Mesendoderm (in vitro differentiated cells): ENCODE results near the gene CGB7.
"Not testable (repeated sequence)": the region's sequence is repeated elsewhere in the genome, so short reads cannot be mapped to it uniquely, and the experiment has no call there.

ENCODE experiments used
- DNase-seq: peaks from one replicate; pipeline ENCODE4 v3.0.0; 2013
- H2AK5ac ChIP-seq: 2 replicates; pipeline ENCODE4 v1.6.1; 2013; ENCODE audit warnings: low read length, inconsistent platforms
- H2BK120ac ChIP-seq: 2 replicates; pipeline ENCODE4 v1.6.1; 2013; ENCODE audit warnings: low read depth, mild to moderate bottlenecking, low read length, moderate library complexity, mixed read lengths
- H2BK15ac ChIP-seq: replicated peaks from 2 replicates; pipeline ENCODE4 v1.6.1; 2013; ENCODE audit warnings: low read depth, mild to moderate bottlenecking, moderate library complexity
- H2BK5ac ChIP-seq: 2 replicates; pipeline ENCODE4 v1.6.1; 2013; ENCODE audit warnings: low read length, inconsistent platforms
- H3K18ac ChIP-seq: 2 replicates; pipeline ENCODE4 v1.6.1; 2013; ENCODE audit warnings: mild to moderate bottlenecking, low read length, mixed read lengths
- H3K23ac ChIP-seq: one replicate; pipeline ENCODE4 v1.6.1; 2013; ENCODE audit warnings: low read length
- H3K27ac ChIP-seq: 2 replicates; pipeline ENCODE4 v1.5.1; 2013; ENCODE audit warnings: low read depth, mild to moderate bottlenecking, inconsistent platforms, low read length, moderate library complexity
- H3K27me3 ChIP-seq: 2 replicates; pipeline ENCODE4 v1.6.1; 2013; ENCODE audit warnings: low read length, control low read depth, mild to moderate bottlenecking, inconsistent platforms; ENCODE audit not compliant: insufficient read depth, poor library complexity
- H3K36me3 ChIP-seq: 2 replicates; pipeline ENCODE4 v1.6.1; 2013; ENCODE audit warnings: low read length, inconsistent platforms; ENCODE audit not compliant: control insufficient read depth, insufficient read depth
- H3K4ac ChIP-seq: one replicate; pipeline ENCODE4 v1.6.1; 2013; ENCODE audit warnings: low read depth, mild to moderate bottlenecking, low read length, moderate library complexity
- H3K4me1 ChIP-seq: 2 replicates; pipeline ENCODE4 v1.6.1; 2013; ENCODE audit warnings: low read depth, low read length, inconsistent platforms; ENCODE audit not compliant: control insufficient read depth
- H3K4me2 ChIP-seq: 2 replicates; pipeline ENCODE4 v1.6.1; 2013; ENCODE audit warnings: low read length
- H3K4me3 ChIP-seq: 2 replicates; pipeline ENCODE4 v1.5.1; 2013; ENCODE audit warnings: mild to moderate bottlenecking, low read length
- H3K56ac ChIP-seq: one replicate; pipeline ENCODE4 v1.6.1; 2013; ENCODE audit warnings: low read length
- H3K79me1 ChIP-seq: 2 replicates; pipeline ENCODE4 v1.6.1; 2013; ENCODE audit warnings: low read length, inconsistent platforms
- H3K79me2 ChIP-seq: 2 replicates; pipeline ENCODE4 v1.6.1; 2013; ENCODE audit warnings: mild to moderate bottlenecking, low read length; ENCODE audit not compliant: control insufficient read depth, insufficient read depth
- H3K9ac ChIP-seq: 2 replicates; pipeline ENCODE4 v1.6.1; 2013; ENCODE audit warnings: low read length, inconsistent platforms
- H4K5ac ChIP-seq: one replicate; pipeline ENCODE4 v1.6.1; 2013; ENCODE audit warnings: low read length
- H4K8ac ChIP-seq: one replicate; pipeline ENCODE4 v1.6.1; 2013; ENCODE audit warnings: low read depth, mild to moderate bottlenecking, control low read depth, low read length, moderate library complexity
- WGBS: extraction: QIAGEN DNeasy Blood & Tissue Kit; methylation state at CpG from one replicate; pipeline ENCODE4 v1.1.7; 2013; ENCODE audit warnings: low lambda C conversion rate, missing lambda C conversion rate; ENCODE audit not compliant: insufficient coverage; ENCODE audit errors: extremely low coverage; 5-methylcytosine and 5-hydroxymethylcytosine counted together

The CGB7 gene

GRCh38 chr19:49081273-49081672 is 23.7 kb upstream of the CGB7 start:
- no peak overlapping the region for H2AK5ac ChIP-seq
- H2BK5ac ChIP-seq: no peak overlapping the region
- no peak for DNase-seq
- H2BK120ac ChIP-seq: no peak overlapping the region
- H3K27me3 ChIP-seq: no peaks in the 10 kb centered on the region
- H3K4me3 ChIP-seq: no peak overlapping the region
- no peak overlapping the region for H3K23ac ChIP-seq
- H2BK15ac ChIP-seq: no peak overlapping the region
- no peak overlapping the region for H3K18ac ChIP-seq
- H3K9ac ChIP-seq: no peak overlapping the region
- no peaks in the 10 kb centered on the region for H3K79me1 ChIP-seq
- no CpG with 5 or more reads among the region's 1 CpG for WGBS
- H3K36me3 ChIP-seq: no peaks in the 10 kb centered on the region
- no peak overlapping the region for H3K27ac ChIP-seq
- H4K5ac ChIP-seq: no peak overlapping the region
- no peak overlapping the region for H4K8ac ChIP-seq
- H3K4me1 ChIP-seq: no peaks in the 10 kb centered on the region
- peaks cover 10% of the 10 kb centered on the region for H3K79me2 ChIP-seq
- H3K4ac ChIP-seq: no peak overlapping the region
- no peak overlapping the region for H3K56ac ChIP-seq
- no peak overlapping the region for H3K4me2 ChIP-seq

DNA sequence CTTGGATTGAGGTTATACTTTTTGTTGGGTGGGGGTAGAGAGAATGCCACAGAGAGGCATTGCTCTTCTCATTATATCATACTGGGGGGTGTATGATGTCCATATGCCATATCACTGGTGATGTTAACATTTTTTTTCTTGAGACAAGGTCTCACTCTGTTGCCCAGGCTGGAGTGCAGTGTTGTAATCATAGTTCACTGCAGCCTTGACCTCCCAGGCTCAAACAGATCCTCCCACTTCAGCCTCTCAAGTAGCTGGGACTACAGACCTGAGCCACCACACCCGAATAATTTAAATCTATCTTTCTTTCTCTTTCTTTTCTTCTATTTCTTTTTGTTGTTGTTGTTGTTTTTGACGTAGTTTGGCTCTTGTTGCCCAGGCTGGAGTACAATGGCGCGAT is 22.8 kb upstream of the CGB7 start:
- Histone ChIP-seq H3K79me2 (peaks cover under 1% of the 10 kb centered on the region), H4K8ac (no peak overlapping the region), H3K27me3 (no peaks in the 10 kb centered on the region), H2AK5ac (no peak overlapping the region), H3K79me1 (no peaks in the 10 kb centered on the region), H3K9ac (no peak overlapping the region), H4K5ac (no peak overlapping the region), H3K23ac (no peak overlapping the region), H2BK15ac (no peak overlapping the region), H2BK5ac (no peak overlapping the region), H3K36me3 (no peaks in the 10 kb centered on the region), H3K4me1 (no peaks in the 10 kb centered on the region), H3K4me2 (no peak overlapping the region), H2BK120ac (no peak overlapping the region), H3K56ac (no peak overlapping the region), H3K4me3 (no peak overlapping the region), H3K27ac (no peak overlapping the region), H3K4ac (no peak overlapping the region), H3K18ac (no peak overlapping the region)
- no peak for DNase-seq
- WGBS: no CpG with 5 or more reads among the region's 4 CpGs

- not testable (repeated sequence) for H3K4ac ChIP-seq, H3K4me3 ChIP-seq, H2BK15ac ChIP-seq, H2BK5ac ChIP-seq, H3K23ac ChIP-seq, H3K36me3 ChIP-seq, H3K27ac ChIP-seq, H3K4me2 ChIP-seq, H3K56ac ChIP-seq, H2BK120ac ChIP-seq, H3K18ac ChIP-seq, H3K27me3 ChIP-seq, H3K4me1 ChIP-seq, H2AK5ac ChIP-seq, H4K5ac ChIP-seq, H3K79me1 ChIP-seq, H3K9ac ChIP-seq, H4K8ac ChIP-seq, H3K79me2 ChIP-seq
- DNase-seq: peak; percentile 42
- no CpG with 5 or more reads among the region's 9 CpGs for WGBS
Observed at GRCh38 chr19:49074869-49075268, 17.3 kb upstream of the CGB7 start.

DNA sequence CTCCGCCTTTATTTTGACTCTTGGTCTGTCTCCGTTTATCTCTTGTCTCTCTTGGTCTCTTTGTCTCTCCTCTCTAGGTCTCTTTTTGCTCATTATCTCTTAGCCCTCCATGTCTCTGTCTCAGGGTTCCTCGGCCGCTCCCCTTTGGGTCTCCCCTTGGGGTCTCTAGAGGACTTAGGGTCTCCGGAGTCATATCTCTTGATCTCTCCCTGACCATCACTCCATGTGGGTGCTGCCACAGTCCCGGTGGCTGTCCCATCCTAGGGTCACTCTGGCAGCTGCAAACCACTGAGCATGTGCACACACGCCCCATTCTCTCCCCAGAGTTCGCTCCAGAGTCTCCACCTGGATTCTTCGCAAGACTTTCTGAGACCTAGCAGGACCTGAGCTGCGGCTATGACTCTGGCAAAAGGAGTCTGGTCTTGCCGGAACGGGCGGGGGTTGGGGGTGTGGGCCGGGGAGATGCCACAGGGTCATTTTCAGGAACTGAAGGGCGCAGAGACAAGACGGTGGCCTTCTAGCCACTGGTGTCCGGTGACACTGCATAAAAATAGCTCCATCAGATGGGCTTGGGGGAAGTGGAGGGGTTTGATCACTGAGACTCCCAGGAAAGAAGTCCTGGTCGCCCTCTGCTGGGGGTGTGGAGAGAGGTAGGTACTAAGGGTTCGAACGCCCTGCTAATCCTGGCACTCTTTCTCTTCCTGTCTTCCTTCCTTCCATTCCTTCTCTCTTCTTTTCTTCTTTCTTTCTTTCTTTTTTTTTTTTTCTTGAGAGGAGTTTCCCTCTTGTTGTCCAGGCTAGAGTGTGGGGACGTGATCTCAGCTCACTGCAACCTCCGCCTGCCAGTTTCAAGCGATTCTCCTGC is 16.2 kb upstream of the CGB7 start:
- H3K36me3 ChIP-seq: no peaks in the 10 kb centered on the region

GRCh38 chr19:49071860-49072547 is 14.5 kb upstream of the CGB7 start:
- no peak overlapping the region for H2BK5ac ChIP-seq
- H3K4me1 ChIP-seq: no peaks in the 10 kb centered on the region
- peak; percentile 64 for DNase-seq
- H3K79me2 ChIP-seq: no peaks in the 10 kb centered on the region
- no peak overlapping the region for H3K18ac ChIP-seq
- no CpG with 5 or more reads among the region's 93 CpGs for WGBS
- H2AK5ac ChIP-seq: no peak overlapping the region
- H2BK15ac ChIP-seq: no peak overlapping the region
- no peak overlapping the region for H3K4ac ChIP-seq
- no peak overlapping the region for H4K8ac ChIP-seq
- H3K27me3 ChIP-seq: peaks cover 11% of the 10 kb centered on the region
- H3K79me1 ChIP-seq: no peaks in the 10 kb centered on the region
- no peaks in the 10 kb centered on the region for H3K36me3 ChIP-seq
- H4K5ac ChIP-seq: no peak overlapping the region
- peak overlapping the region; percentile 50 for H3K56ac ChIP-seq
- no peak overlapping the region for H3K4me3 ChIP-seq
- H3K23ac ChIP-seq: no peak overlapping the region
- no peak overlapping the region for H3K9ac ChIP-seq
- H3K27ac ChIP-seq: no peak overlapping the region
- no peak overlapping the region for H3K4me2 ChIP-seq
- H2BK120ac ChIP-seq: no peak overlapping the region

More for the DNA sequence above, 16.2 kb upstream of the CGB7 start:
- Histone ChIP-seq H3K4me3 (no peak overlapping the region), H3K79me2 (no peaks in the 10 kb centered on the region), H3K23ac (no peak overlapping the region), H4K5ac (no peak overlapping the region), H3K27me3 (peaks cover 11% of the 10 kb centered on the region), H2BK15ac (no peak overlapping the region), H2AK5ac (no peak overlapping the region), H2BK5ac (no peak overlapping the region), H3K9ac (no peak overlapping the region), H3K4me1 (no peaks in the 10 kb centered on the region), H3K27ac (no peak overlapping the region), H3K4ac (no peak overlapping the region), H2BK120ac (no peak overlapping the region), H4K8ac (no peak overlapping the region), H3K56ac (no peak overlapping the region), H3K79me1 (no peaks in the 10 kb centered on the region), H3K18ac (no peak overlapping the region), H3K4me2 (no peak overlapping the region)
- DNase-seq: peak; percentile 66
- no CpG with 5 or more reads among the region's 23 CpGs for WGBS
